ENCODE results near the gene TPD52L2.

The TPD52L2 gene

GRCh38 chr20:63896264-63897105, 31.4 kb downstream of the TPD52L2 start:
- peak overlapping the region in 1 of 2 experiments; percentile 38 for H3K18ac ChIP-seq (ENCODE audit: low read depth in 1 of 2, low read length in 2 of 2)
- 35% methylated on average over 15 of the region's 18 CpGs for WGBS
- no peaks in the 10 kb centered on the region for H3K9me3 ChIP-seq (ENCODE audit: control insufficient read depth, low read length)

DNA sequence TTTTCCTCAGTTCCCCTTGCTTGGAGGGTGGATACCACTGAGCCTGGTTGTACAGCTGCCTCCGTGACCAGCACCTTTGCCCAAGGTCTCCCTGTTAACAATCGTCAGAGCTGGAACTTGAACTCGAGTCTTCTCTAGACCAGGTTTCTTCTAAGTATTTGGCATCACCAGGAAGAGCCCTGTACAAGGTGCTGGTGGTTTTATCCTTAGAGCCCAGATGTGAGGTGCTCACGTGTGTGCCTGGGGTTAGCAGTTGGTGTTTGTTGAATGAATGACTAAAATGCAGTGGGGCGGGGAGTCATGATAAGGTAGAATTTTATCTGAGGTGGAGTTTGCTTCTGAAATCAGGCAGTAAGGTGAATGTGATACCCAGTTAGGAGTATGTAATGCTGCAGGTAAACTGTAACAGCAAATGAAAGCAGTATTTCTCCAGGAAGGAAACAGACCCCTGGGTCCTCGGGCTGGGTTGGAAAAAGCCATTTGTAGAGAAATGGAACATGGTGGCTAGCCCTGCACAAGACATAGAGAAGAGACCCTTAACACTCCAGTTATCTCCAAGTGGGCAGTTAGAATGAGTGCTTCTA, 33.0 kb downstream of the TPD52L2 start:
- H3K4me1 ChIP-seq (ENCODE audit: control insufficient read depth, insufficient read depth, low read depth, low read length): peaks cover 27% of the 10 kb centered on the region
- H2BK5ac ChIP-seq (ENCODE audit: low read depth, low read length, poor library complexity, severe bottlenecking): no peak overlapping the region
- no peak overlapping the region for H3K18ac ChIP-seq (ENCODE audit: low read depth in 1 of 2, low read length in 2 of 2)
- H2BK15ac ChIP-seq (ENCODE audit: low read depth, poor library complexity, severe bottlenecking): no peak overlapping the region
- H3K36me3 ChIP-seq (ENCODE audit: control insufficient read depth in 1 of 2, insufficient read depth in 2 of 2, low read depth in 1 of 2, low read length in 2 of 2): peaks cover 15 to 16% of the 10 kb centered on the region in 2 experiments
- no peak for DNase-seq
- peak overlapping the region in 1 of 2 experiments; percentile 31 for H3K4ac ChIP-seq (ENCODE audit: low read depth in 1 of 2, low read length in 2 of 2)
- peaks cover 2% of the 10 kb centered on the region for H3K79me1 ChIP-seq (replicated peaks; ENCODE audit: low read length, poor library complexity, severe bottlenecking)
- H2AFZ ChIP-seq (ENCODE audit: low read depth, low read length): no peak overlapping the region
- no peak overlapping the region for H3K4me3 ChIP-seq (ENCODE audit: insufficient read depth in 1 of 2, low read depth in 1 of 2, low read length in 2 of 2)
- no peak overlapping the region for H2BK12ac ChIP-seq (ENCODE audit: low read length in 2 of 2)
- no peak overlapping the region for H4K8ac ChIP-seq (ENCODE audit: low read length)
- WGBS: 94% methylated on average over 6 of the region's 6 CpGs
- peak overlapping the region; percentile 40 for H3K9ac ChIP-seq (ENCODE audit: low read length)
- no peak overlapping the region for H3K23ac ChIP-seq (ENCODE audit: low read length in 2 of 2)
- H3K27ac ChIP-seq (ENCODE audit: low read length, poor library complexity, severe bottlenecking): no peak overlapping the region
- H2AK5ac ChIP-seq (ENCODE audit: low read length, severe bottlenecking): peak overlapping the region; percentile 44
- H3K14ac ChIP-seq (ENCODE audit: low read length in 2 of 2): no peak overlapping the region
- no peak overlapping the region for H3K4me2 ChIP-seq (ENCODE audit: low read length, poor library complexity, severe bottlenecking)
- no peaks in the 10 kb centered on the region for H3K9me3 ChIP-seq (ENCODE audit: control insufficient read depth, low read length)
- no peaks in the 10 kb centered on the region for H3K27me3 ChIP-seq (ENCODE audit: control insufficient read depth in 1 of 2, insufficient read depth in 1 of 2, low read length in 2 of 2)
- no peak overlapping the region for H4K91ac ChIP-seq (ENCODE audit: low read length)
- H2BK120ac ChIP-seq (ENCODE audit: low read depth, low read length): no peak overlapping the region

More at GRCh38 chr20:63896264-63897105, 31.4 kb downstream of the TPD52L2 start:
- Histone ChIP-seq H3K14ac (ENCODE audit: low read length in 2 of 2) (peak overlapping the region in 1 of 2 experiments; percentile 44), H3K27me3 (ENCODE audit: control insufficient read depth in 1 of 2, insufficient read depth in 1 of 2, low read length in 2 of 2) (no peaks in the 10 kb centered on the region), H2BK120ac (ENCODE audit: low read depth, low read length) (no peak overlapping the region), H3K4me2 (ENCODE audit: low read length, poor library complexity, severe bottlenecking) (peak overlapping the region; percentile 93), H3K23ac (ENCODE audit: low read length in 2 of 2) (peak overlapping the region in 1 of 2 experiments; percentile 86), H4K8ac (ENCODE audit: low read length) (no peak overlapping the region), H2BK15ac (ENCODE audit: low read depth, poor library complexity, severe bottlenecking) (no peak overlapping the region), H4K91ac (ENCODE audit: low read length) (no peak overlapping the region), H3K4ac (ENCODE audit: low read depth in 1 of 2, low read length in 2 of 2) (no peak overlapping the region), H2BK12ac (ENCODE audit: low read length in 2 of 2) (no peak overlapping the region), H3K27ac (ENCODE audit: low read length, poor library complexity, severe bottlenecking) (peak overlapping the region; percentile 63), H3K9ac (ENCODE audit: low read length) (peak overlapping the region; percentile 96), H2AK5ac (ENCODE audit: low read length, severe bottlenecking) (peak overlapping the region; percentile 39), H3K36me3 (ENCODE audit: control insufficient read depth in 1 of 2, insufficient read depth in 2 of 2, low read depth in 1 of 2, low read length in 2 of 2) (peaks cover 24 to 31% of the 10 kb centered on the region in 2 experiments), H3K79me1 (replicated peaks; ENCODE audit: low read length, poor library complexity, severe bottlenecking) (peaks cover 5% of the 10 kb centered on the region), H2AFZ (ENCODE audit: low read depth, low read length) (no peak overlapping the region), H2BK5ac (ENCODE audit: low read depth, low read length, poor library complexity, severe bottlenecking) (no peak overlapping the region), H3K4me3 (ENCODE audit: insufficient read depth in 1 of 2, low read depth in 1 of 2, low read length in 2 of 2) (peak overlapping the region; percentile 48 to 85), H3K4me1 (ENCODE audit: control insufficient read depth, insufficient read depth, low read depth, low read length) (peaks cover 26% of the 10 kb centered on the region)
- peak; percentile 54 for DNase-seq

GRCh38 chr20:63898882-63899558, 34.0 kb downstream of the TPD52L2 start:
- H3K4me1 ChIP-seq (ENCODE audit: control insufficient read depth, insufficient read depth, low read depth, low read length): peaks cover 28% of the 10 kb centered on the region
- no peak overlapping the region for H2BK12ac ChIP-seq (ENCODE audit: low read length in 2 of 2)
- H3K9ac ChIP-seq (ENCODE audit: low read length): no peak overlapping the region
- no peak overlapping the region for H3K4me2 ChIP-seq (ENCODE audit: low read length, poor library complexity, severe bottlenecking)
- no peak overlapping the region for H3K14ac ChIP-seq (ENCODE audit: low read length in 2 of 2)
- no peaks in the 10 kb centered on the region for H3K27me3 ChIP-seq (ENCODE audit: control insufficient read depth in 1 of 2, insufficient read depth in 1 of 2, low read length in 2 of 2)
- peaks cover 16 to 18% of the 10 kb centered on the region in 2 experiments for H3K36me3 ChIP-seq (ENCODE audit: control insufficient read depth in 1 of 2, insufficient read depth in 2 of 2, low read depth in 1 of 2, low read length in 2 of 2)
- WGBS: 92% methylated on average over 10 of the region's 10 CpGs
- H2BK15ac ChIP-seq (ENCODE audit: low read depth, poor library complexity, severe bottlenecking): no peak overlapping the region
- no peak overlapping the region for H2AK5ac ChIP-seq (ENCODE audit: low read length, severe bottlenecking)
- H2BK120ac ChIP-seq (ENCODE audit: low read depth, low read length): no peak overlapping the region
- H3K27ac ChIP-seq (ENCODE audit: low read length, poor library complexity, severe bottlenecking): no peak overlapping the region
- peaks cover 2% of the 10 kb centered on the region for H3K79me1 ChIP-seq (replicated peaks; ENCODE audit: low read length, poor library complexity, severe bottlenecking)
- no peak overlapping the region for H4K8ac ChIP-seq (ENCODE audit: low read length)
- no peak overlapping the region for H3K18ac ChIP-seq (ENCODE audit: low read depth in 1 of 2, low read length in 2 of 2)
- DNase-seq: no peak
- no peak overlapping the region for H4K91ac ChIP-seq (ENCODE audit: low read length)
- H2BK5ac ChIP-seq (ENCODE audit: low read depth, low read length, poor library complexity, severe bottlenecking): no peak overlapping the region
- H3K9me3 ChIP-seq (ENCODE audit: control insufficient read depth, low read length): no peaks in the 10 kb centered on the region
- H3K4me3 ChIP-seq (ENCODE audit: insufficient read depth in 1 of 2, low read depth in 1 of 2, low read length in 2 of 2): no peak overlapping the region
- no peak overlapping the region for H3K23ac ChIP-seq (ENCODE audit: low read length in 2 of 2)
- no peak overlapping the region for H2AFZ ChIP-seq (ENCODE audit: low read depth, low read length)
- no peak overlapping the region for H3K4ac ChIP-seq (ENCODE audit: low read depth in 1 of 2, low read length in 2 of 2)

DNA sequence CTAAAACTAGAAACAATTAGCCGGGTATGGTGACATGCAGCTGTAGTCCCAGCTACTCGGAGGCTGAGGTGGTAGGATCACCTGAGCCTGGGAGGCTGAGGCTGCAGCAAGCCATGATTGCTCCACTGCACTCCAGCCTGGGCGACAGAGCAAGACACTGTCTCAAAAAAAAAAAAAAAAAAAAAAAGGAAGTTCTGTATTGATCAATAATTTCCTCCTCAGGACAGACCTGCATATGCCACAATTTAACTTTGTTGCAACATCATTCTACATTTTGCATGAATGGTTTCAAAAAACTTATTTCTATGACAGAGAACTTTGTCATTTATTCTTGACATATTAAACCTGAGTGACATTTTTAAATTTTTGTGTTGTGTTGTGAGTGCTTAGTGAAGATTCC, 35.3 kb downstream of the TPD52L2 start:
- no peak overlapping the region for H3K18ac ChIP-seq (ENCODE audit: low read depth in 1 of 2, low read length in 2 of 2)
- H3K9ac ChIP-seq (ENCODE audit: low read length): peak overlapping the region; percentile 32
- H3K14ac ChIP-seq (ENCODE audit: low read length in 2 of 2): no peak overlapping the region
- H4K8ac ChIP-seq (ENCODE audit: low read length): no peak overlapping the region
- H3K27me3 ChIP-seq (ENCODE audit: control insufficient read depth in 1 of 2, insufficient read depth in 1 of 2, low read length in 2 of 2): no peaks in the 10 kb centered on the region
- peaks cover 2% of the 10 kb centered on the region for H3K79me1 ChIP-seq (replicated peaks; ENCODE audit: low read length, poor library complexity, severe bottlenecking)
- H3K9me3 ChIP-seq (ENCODE audit: control insufficient read depth, low read length): no peaks in the 10 kb centered on the region
- peaks cover 18% of the 10 kb centered on the region in 2 experiments for H3K36me3 ChIP-seq (ENCODE audit: control insufficient read depth in 1 of 2, insufficient read depth in 2 of 2, low read depth in 1 of 2, low read length in 2 of 2)
- H2AK5ac ChIP-seq (ENCODE audit: low read length, severe bottlenecking): no peak overlapping the region
- DNase-seq: no peak
- no peak overlapping the region for H3K4me3 ChIP-seq (ENCODE audit: insufficient read depth in 1 of 2, low read depth in 1 of 2, low read length in 2 of 2)
- H3K4ac ChIP-seq (ENCODE audit: low read depth in 1 of 2, low read length in 2 of 2): no peak overlapping the region
- WGBS: 100% methylated on average over 2 of the region's 3 CpGs
- no peak overlapping the region for H2BK5ac ChIP-seq (ENCODE audit: low read depth, low read length, poor library complexity, severe bottlenecking)
- no peak overlapping the region for H2BK15ac ChIP-seq (ENCODE audit: low read depth, poor library complexity, severe bottlenecking)
- H3K4me1 ChIP-seq (ENCODE audit: control insufficient read depth, insufficient read depth, low read depth, low read length): peaks cover 21% of the 10 kb centered on the region
- H3K27ac ChIP-seq (ENCODE audit: low read length, poor library complexity, severe bottlenecking): no peak overlapping the region
- no peak overlapping the region for H2BK120ac ChIP-seq (ENCODE audit: low read depth, low read length)
- H2BK12ac ChIP-seq (ENCODE audit: low read length in 2 of 2): no peak overlapping the region
- H3K23ac ChIP-seq (ENCODE audit: low read length in 2 of 2): no peak overlapping the region
- no peak overlapping the region for H4K91ac ChIP-seq (ENCODE audit: low read length)
- no peak overlapping the region for H2AFZ ChIP-seq (ENCODE audit: low read depth, low read length)
- H3K4me2 ChIP-seq (ENCODE audit: low read length, poor library complexity, severe bottlenecking): no peak overlapping the region

Measured in mesenchymal stem cell (in vitro differentiated cells and primary cell).